OCI-M2 (cell line): ENCODE measurements around the gene CLASRP.

ENCODE experiments used
- DNase-seq: peaks from one replicate; lab custom pipeline; 2025; ENCODE audit not compliant: unreplicated experiment; lab: John Stamatoyannopoulos, UW

The CLASRP gene

DNA sequence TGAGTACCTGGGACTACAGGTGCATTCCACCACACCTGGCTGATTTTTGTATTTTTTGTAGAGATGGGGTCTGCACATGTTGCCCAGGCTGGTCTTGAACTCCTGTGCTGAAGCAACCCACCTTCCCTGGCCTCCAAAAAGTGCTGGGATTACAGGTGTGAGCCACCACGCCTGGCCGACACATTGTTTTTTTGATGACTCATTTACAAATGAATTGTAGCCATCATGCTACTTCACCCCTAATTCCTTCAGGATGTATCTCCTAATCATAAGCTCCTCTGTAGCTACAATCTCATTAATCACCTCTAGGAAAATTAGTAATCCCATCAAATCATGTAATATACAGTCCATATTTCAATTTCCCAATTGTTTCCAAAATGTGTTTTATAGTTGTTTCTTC, 19.7 kb upstream of the CLASRP start:
- DNase-seq, result no peak

DNA sequence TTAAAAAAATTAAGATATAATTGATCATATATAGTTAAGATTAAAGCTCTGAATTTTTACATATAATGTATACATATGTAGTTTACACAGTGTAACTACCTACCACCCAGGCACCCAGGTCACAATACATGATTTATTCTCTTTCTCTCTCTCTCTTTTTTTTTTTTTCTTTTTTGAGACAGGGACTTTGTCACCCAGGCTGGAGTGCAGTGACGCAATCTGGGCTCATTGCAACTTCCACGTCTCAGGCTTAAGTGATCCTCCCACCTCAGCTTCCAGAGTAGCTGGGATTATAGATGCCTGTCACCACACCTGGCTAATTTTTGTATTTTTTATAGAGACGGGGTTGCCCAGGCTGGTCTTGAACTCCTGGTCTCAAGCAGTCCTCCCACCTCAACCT, 18.8 kb upstream of the CLASRP start:
- DNase-seq, result no peak

DNA sequence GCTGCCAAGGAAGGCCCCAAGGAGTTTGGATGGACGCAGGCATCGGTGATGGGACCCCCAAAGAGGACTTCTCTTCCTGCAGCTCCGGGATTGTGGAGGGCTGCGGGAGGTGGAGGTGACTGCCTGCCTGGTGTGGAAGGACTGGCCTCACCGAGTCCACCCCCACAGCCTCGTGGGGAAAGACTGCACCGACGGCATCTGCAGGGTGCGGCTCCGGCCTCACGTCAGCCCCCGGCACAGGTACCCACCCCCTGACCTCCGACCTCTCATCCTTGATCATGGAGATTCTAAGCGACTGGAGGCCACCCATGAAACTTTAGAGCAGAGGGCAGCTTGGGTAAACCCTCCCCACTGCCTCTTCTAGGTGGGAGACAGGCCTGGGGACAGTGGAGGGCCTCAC, 16.9 kb upstream of the CLASRP start:
- no peak for DNase-seq

DNA sequence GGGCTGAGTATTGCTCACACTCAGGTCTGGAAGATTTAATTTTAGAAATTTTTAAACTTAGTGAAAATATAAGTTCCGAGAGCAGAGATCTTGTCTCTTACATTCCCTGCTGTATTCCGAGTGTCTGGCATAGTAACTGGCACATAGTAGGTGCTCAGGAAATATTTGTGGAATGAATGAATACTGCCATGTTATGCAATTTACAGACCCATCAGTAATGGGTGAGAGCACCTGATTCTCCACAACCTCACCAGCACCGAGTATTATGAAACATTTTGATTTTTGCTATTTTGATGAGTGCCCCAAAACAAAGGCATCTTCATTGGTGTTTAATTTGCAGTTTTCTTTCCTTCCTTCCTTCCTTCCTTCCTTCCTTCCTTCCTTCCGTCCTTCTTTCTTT, 15.8 kb upstream of the CLASRP start:
- DNase-seq, result no peak

DNA sequence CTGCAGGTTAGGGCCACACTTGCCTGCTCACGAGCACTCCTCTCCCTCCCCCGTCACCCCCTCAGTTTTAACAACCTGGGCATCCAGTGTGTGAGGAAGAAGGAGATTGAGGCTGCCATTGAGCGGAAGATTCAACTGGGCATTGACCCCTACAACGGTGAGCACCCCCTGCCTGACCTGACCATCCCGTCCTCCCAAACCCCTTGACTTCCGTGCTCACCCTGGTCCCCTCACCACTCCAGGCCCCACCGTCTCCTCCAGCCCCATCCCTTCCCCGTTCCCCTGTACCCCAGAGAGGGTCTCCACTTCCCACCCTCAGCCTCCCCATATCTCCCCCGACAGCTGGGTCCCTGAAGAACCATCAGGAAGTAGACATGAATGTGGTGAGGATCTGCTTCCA, 13.6 kb upstream of the CLASRP start:
- no peak for DNase-seq

DNA sequence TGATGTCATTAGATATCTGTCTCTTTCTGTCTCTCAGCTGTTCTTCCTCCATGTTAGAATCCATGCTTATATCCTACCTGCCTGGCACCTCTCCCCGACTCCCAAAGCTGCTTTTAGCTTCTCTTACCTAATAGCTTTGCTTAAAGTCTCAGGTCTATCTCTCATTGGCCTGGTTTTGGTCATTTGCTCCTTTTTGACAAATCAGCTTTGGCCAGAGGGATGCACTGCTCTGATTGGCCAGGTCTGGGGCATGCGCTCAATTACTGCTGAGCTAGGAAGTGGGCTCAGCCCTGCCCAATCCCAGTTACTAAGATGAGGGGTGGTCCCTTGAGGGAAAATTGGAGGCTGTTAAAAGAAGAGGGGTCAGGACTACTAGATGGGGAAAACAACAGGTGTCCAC, 11.5 kb upstream of the CLASRP start:
- no peak for DNase-seq

DNA sequence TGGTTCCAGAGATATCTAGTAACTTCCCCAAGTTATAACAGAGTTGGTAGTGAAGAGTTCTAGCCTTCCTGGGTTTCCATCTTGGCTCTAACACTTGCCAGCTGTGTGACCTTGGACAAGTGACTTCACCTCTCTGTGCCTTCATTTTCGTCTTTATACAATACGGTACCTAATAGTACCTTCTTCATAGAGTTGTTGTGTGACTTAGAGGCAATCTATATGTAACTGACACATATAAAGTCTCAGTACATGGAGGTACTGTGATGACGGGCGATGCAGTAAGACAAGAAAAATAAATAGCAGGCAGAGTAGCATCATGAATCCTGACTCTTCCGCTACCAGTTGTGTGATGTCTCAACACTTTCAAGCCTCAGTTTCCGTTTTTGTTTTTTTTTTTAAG, 8.0 kb upstream of the CLASRP start:
- no peak for DNase-seq

DNA sequence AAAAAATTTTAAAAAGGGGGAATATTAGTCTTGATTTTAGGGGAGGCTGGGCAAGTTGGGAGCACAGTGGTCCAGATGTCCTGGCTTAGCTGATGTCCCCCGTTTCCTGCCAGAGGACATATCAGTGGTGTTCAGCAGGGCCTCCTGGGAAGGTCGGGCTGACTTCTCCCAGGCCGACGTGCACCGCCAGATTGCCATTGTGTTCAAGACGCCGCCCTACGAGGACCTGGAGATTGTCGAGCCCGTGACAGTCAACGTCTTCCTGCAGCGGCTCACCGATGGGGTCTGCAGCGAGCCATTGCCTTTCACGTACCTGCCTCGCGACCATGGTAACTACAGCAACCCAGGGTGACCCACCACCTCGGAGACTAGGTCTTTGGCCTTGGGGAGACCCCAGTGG, 6.4 kb upstream of the CLASRP start:
- DNase-seq, result no peak

DNA sequence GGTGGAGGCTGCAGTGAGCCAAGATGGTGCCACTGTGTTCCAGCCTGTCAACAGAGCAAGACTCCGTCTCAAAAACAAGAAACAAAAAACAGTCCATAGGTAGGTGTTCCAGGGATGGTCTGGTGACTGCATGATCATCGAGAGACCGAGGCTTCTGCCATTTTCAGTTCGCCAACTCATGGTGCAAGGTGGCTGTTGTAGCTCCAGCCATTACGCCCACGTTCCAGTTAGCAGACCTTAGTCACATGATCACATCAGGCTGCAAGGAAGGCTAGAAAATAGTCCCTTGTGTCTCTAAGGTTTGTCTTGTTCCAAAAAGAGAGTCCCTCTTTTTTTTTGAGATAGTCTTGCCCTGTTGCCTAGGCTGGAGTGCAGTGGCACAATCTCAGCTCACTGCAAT, 3.1 kb upstream of the CLASRP start:
- no peak for DNase-seq

DNA sequence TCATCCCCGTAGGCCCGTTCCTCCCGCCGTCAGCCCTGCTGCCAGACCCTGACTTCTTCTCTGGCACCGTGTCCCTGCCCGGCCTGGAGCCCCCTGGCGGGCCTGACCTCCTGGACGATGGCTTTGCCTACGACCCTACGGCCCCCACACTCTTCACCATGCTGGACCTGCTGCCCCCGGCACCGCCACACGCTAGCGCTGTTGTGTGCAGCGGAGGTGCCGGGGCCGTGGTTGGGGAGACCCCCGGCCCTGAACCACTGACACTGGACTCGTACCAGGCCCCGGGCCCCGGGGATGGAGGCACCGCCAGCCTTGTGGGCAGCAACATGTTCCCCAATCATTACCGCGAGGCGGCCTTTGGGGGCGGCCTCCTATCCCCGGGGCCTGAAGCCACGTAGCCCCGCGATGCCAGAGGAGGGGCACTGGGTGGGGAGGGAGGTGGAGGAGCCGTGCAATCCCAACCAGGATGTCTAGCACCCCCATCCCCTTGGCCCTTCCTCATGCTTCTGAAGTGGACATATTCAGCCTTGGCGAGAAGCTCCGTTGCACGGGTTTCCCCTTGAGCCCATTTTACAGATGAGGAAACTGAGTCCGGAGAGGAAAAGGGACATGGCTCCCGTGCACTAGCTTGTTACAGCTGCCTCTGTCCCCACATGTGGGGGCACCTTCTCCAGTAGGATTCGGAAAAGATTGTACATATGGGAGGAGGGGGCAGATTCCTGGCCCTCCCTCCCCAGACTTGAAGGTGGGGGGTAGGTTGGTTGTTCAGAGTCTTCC, 1.3 kb upstream of the CLASRP start:
- DNase-seq, result no peak

DNA sequence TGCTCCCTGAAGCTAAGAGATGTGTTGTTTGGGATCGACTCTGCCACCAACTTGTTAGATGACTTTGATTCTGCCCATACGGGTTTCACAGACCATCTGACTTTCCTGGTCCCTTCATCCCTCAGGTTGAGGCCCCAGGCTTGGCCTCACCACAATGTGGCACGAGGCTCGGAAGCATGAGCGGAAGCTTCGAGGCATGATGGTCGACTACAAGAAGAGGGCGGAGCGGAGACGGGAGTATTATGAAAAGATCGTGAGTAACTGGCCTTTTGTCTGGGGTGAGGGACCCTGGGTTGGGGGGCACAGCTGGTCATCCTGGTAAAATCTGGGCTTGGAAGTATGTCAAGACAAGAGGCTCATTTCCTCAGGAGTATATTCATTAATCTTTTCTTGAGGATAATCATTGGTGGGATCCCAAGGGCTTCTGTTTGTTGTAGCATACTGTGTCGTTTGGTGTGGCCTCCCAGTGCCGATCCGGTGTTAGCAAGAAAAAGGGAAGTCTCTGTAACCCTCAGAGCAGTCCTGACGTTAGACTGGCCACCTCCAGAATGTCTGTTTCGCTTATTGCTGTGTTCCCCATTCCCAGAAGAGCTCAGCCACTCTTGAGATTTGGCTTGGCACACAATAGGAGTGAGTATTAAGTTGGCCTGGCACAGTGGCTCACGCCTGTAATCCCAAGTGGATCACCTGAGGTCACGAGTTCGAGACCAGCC, 1.4 kb downstream of the CLASRP start:
- DNase-seq, result no peak

DNA sequence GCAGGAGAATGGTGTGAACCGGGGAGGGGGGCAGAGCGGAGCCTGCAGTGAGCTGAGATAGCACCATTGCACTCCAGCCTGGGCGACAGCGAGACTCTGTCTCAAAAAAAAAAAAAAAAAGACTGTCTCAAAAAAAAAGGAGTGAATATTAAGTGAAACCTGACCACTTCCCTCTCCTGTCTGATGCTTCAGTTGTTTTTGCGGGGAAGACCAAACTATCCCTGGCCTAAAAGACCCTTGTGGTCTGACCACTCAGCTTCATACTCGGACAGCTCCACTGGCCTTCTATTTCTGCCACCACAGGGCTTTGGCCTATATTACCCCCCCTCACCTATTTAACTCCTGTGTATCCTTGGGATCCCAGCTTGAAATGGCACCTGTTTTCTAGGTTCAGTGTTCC, 2.3 kb downstream of the CLASRP start:
- no peak for DNase-seq

DNA sequence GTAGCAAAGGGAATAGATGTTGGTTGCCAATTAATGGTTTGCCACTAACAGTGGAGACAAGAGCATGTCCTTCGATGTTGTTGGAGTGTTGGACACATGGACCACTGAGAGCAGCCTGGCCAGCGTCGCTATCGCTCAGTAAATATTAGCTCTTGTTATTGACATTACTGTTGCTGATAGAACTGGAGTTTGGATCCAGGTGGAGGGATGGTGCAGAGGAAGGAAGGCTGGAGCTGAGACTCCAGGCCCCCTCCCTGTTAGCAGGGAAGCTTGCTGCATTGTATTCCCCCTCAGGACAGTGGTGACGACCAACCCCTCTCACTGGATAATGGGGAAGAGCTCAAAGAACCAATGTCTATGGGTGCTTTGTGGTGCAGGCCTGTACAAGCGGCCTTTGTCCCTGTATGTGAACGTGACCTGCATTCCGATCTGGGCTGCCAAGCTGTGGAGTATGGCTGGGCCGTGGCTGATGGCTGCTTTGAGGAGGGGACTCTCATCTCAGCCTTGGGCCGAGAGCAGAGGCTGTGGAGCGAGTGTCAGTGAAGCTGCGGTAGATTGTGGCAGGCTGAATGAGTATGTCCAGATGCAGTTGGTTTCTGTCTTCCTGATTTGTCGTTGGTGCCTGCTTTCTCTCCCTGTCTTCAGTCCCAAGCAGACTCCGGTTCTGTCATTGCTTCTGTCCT, 7.0 kb downstream of the CLASRP start:
- no peak for DNase-seq

DNA sequence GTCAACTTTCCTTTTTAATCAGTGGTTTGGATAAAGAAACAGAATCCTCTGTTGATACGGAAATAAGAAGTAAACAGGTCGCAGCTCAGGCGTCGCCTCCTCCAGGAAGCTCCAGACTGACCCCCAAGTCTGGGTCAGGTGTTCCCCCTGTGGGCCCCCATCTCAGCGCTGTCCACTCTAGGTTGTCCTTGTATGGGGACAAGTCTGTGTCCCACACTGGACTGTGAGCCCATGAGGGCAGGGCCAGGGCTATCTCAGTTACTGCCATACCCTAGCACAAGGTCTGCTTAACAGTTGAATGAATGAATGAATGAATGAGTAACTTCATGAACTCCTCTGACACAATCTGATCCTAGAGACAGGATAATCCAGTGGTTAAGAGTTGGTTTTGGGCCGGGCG, 7.5 kb downstream of the CLASRP start:
- DNase-seq, result no peak

DNA sequence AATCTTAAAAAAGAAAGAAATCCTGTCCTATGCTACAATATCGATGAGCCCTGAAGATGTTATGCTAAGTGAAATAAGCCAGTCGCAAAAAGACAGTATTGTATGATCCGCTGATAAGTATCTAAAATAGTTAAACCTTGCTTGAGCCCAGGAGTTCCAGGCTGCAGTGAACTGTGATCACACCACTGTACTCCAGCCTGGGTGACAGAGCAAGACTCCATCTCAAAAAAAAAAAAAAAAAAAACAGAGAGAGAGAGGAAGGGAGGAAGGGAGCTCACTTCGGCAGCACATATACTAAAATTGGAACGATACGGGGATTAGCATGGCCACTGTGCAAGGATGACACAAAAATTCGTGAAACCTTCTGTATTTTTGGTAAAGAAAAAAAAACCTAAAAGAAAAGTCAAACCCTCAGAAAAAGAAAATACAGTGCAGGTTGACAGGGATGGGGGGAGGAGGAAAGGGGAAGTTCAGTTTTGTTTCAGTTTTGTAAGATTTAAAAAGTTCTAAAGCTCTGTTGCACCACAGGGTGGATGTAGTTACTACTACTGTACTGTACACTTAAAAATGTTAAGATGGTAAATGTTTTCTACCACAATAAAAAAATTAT, 8.4 kb downstream of the CLASRP start:
- no peak for DNase-seq

DNA sequence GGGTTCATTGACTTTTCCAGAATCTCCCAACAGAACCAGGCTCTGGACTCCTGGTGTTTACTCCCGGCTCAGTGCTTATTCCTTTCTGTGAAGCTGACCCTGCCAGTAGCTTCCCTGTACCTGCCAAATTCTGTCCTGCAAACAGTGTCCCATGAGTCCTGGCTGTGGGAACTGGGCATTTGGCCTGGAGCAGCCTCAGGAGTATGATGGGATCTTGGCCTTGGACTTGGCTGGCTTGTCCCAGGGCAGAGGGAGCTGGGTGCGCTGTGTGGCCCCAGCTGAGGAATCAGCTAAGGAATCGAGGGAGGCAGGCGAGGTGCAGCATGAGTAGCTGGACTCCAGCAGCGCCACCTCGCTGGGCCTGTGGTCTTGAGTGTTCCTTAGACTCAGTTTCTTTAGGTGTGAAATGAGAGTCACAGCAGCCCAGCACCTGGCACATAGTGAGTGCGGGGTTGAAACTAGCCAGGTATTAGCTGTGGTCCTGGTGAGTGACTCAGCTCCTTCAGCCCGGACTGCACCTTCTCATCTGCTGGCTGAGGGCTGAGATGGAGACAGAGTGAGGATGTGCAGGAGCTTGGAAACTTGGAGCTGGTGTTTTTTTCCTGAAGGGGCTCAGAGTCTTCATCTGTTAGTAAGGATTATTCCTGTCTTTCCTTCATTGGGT, 10.4 kb downstream of the CLASRP start:
- no peak for DNase-seq

DNA sequence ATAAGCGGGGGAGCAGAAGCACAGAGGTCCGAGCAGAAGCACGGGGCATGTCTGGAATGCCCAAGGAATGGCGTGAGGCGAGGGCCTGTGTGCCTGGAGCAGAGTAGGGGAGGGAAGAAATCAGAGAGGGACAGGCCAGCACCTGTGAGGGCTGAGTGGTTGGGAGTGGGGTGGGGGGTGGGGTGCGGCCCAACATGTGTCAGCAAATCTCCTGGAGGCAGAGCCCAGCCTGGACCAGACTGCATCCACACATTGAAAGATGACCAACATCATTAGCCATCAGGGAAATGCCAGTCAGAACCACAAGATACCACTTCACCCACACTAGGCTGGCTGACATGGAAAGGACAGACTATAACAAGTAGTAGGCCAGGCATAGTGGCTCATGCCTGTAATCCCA, 11.2 kb downstream of the CLASRP start:
- DNase-seq, result no peak

DNA sequence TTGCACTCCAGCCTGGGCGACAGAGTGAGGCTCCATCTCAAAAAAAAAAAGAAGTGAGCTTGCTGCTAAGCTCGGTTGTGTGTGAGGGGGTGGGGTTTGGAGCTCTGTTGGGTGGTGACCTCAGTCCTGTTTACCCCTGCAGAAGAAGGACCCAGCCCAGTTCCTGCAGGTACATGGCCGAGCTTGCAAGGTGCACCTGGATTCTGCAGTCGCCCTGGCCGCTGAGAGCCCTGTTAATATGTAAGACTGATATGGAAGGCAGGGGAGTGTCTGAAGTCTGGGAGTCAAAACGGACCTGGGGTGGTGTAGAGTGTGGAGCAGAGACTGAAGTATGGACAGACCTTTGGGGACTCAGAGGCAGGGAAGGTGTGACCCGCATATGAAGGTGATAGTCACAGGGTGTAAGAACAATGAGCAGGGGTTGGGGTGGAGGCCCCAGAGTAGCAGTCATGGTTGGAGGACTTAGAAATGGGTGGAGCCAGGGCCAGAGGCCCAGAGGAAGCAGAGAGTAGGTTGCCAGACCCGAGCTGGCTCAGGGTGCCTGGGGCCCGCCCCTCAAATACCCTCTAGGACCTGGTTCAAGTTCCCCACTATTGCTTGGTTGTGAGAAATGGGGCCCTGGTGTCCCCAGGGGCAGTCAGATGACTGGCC, 13.2 kb downstream of the CLASRP start:
- DNase-seq, result no peak

DNA sequence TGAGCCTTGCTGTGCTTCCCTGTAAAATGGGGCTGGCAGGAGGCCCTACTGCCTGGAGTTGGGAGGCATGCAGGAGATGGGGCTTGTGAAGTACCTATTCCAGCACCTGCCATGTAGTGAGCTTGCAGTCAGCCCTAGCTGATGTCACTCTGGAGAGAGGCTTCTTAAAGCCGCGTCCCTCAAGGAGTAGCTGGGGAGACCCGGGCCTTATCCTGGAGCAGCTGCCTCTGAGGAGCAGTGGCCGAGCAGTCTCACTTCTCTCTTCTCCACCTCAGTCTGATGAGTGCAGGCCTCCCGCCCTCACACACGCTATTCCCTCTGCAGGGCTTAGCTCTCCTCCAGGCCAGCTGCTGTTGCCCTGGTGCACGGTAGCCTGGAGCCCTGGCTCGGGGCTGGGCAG, 18.0 kb downstream of the CLASRP start:
- no peak for DNase-seq

DNA sequence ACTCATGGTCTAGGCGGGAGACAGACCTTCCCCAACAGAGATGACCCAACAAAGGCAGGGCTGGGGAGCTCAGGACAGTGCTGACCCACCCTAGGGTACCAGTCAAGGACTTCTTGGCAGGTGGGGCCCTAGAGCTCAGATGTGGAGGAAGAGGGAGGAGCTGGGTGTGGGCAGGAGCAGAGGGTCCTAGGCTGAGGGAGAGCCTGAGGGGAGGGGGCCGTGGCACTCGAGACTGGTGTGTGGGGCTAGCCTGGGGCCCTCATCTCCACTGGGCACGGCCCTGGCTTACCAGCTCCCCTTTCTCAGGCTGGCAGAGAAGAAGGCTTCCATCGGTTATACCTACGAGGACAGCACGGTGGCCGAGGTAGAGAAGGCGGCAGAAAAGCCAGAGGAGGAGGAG, 18.6 kb downstream of the CLASRP start:
- DNase-seq, result no peak

DNA sequence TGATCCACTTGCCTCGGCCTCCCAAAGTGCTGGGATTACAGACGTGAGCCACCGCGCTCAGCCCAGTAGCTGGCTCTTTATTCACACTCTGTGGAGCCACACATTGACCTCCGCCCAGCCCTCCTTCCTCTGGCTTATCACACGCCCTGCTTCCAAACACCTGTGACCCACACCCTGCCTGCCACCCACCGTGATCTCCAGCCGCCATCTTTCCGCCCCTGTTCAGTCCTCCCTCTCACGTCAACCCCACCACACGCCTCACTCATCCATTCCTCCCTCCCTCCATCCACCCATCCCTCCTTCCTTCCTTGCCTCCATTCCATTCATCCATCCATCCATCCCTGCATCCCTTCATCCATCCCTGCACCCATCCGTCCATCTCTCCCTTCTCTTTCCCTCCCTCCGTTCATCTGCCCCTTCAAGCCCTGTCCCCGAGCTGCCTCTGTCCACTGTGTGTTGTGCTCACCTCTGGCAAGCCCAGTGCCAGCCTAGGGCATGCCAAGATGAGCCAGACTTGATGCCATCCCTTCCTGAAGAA, 19.8 kb downstream of the CLASRP start:
- no peak for DNase-seq
